ENCODE results near the gene PHRF1. TPM values are rescaled to one million over a fixed set of nuclear protein-coding genes. Genes with fewer than 3 reads are reported as not detected.

PHRF1 gene
- total and polyA plus RNA-seq, 2 of the 4 experiments (the other 2 are of a cell fraction), result 10.9 to 17.5 TPM

DNA sequence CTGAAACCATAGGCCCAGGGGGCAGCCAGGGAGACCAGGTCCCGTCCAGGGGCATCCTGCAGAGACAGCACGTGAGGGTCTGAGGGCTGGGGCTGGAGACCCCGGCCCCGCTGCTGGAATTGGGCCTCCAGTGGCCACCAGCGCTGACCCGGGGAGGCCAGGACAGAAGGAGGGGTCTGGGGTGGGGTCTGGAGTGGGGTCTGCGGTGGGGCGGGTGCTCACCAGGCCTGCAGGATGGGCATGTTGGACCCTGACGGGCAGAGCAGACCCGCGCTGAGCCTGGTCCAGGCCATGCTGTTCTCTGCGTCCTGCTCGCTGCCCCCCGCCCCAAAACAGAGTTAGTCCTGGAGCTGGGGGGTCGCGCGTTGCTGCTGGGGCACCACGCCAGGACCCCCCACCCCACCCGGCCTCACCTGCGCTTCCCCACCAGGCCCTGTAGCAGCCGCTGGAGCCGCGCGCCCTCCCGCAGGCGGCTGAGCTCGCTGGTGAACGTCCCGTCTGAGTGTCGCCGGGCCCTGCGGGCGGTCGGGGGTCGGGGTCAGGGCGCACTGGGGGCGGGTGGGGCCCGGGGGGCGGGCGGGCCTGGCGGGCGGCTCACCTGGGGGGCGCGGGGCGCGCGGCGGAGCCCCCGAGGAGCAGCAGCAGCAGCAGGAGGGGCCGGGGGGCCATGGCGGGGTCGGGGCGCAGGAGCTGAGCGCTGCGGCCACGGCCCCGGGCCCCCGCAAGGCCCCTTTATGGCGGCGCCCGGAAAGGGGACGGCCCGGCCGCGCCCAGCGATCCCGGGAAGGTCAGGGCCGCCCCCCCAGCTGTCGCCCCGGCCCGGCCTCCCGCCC is 50.4 kb downstream of the PHRF1 start, which contains the start of gene SCT (continued):
- TF ChIP-seq, protein P1, sequence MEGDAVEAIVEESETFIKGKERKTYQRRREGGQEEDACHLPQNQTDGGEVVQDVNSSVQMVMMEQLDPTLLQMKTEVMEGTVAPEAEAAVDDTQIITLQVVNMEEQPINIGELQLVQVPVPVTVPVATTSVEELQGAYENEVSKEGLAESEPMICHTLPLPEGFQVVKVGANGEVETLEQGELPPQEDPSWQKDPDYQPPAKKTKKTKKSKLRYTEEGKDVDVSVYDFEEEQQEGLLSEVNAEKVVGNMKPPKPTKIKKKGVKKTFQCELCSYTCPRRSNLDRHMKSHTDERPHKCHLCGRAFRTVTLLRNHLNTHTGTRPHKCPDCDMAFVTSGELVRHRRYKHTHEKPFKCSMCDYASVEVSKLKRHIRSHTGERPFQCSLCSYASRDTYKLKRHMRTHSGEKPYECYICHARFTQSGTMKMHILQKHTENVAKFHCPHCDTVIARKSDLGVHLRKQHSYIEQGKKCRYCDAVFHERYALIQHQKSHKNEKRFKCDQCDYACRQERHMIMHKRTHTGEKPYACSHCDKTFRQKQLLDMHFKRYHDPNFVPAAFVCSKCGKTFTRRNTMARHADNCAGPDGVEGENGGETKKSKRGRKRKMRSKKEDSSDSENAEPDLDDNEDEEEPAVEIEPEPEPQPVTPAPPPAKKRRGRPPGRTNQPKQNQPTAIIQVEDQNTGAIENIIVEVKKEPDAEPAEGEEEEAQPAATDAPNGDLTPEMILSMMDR (conservative IDR thresholded peaks at IDR 0.05; ENCODE audit: low read depth, low read length), result no peak
- TF ChIP-seq FOS (IDR thresholded peaks at IDR 0.05; ENCODE audit: low read depth, low read length), result no peak
- TF ChIP-seq SMC3 (IDR thresholded peaks at IDR 0.05; ENCODE audit: low read depth, low read length), result no peak
- TF ChIP-seq BHLHE40 (IDR thresholded peaks at IDR 0.05; ENCODE audit: low read depth, low read length), result no peak
- no peak for TF ChIP-seq POLR2A (IDR thresholded peaks at IDR 0.05; ENCODE audit: low read depth, low read length)

Measured in IMR-90 (cell line).